DND-41 (cell line): ENCODE data around the gene SIRT2.

Source experiments
- ATAC-seq: fragments of 200-7000 bp; cut with Tn5 transposase; 3 replicates; pipeline ENCODE4 v1.9.1; 2021; ENCODE audit warnings: low read depth; ENCODE audit not compliant: insufficient read depth
- DNase-seq: peaks from one replicate; pipeline ENCODE4 v3.0.0-alpha.2; 2020
- H2AFZ ChIP-seq: 2 replicates; pipeline ENCODE4 v1.6.0; 2012; ENCODE audit warnings: low read depth, low read length
- H3K27ac ChIP-seq: 2 replicates; pipeline ENCODE4 v1.5.1; 2012; ENCODE audit warnings: low read length, inconsistent platforms
- H3K27me3 ChIP-seq: fragments of 200-600 bp; sonication (generic); 2 replicates; pipeline ENCODE4 v1.6.0; 2012; ENCODE audit warnings: low read length, mild to moderate bottlenecking, inconsistent platforms; ENCODE audit not compliant: insufficient read depth, poor library complexity
- H3K36me3 ChIP-seq: 2 replicates; pipeline ENCODE4 v1.5.1; 2012; ENCODE audit warnings: low read length, inconsistent platforms; ENCODE audit not compliant: insufficient read depth
- H3K4me1 ChIP-seq: 2 replicates; pipeline ENCODE4 v1.5.1; 2012; ENCODE audit warnings: mild to moderate bottlenecking, low read length; ENCODE audit not compliant: insufficient read depth
- H3K4me2 ChIP-seq: 2 replicates; pipeline ENCODE4 v1.6.0; 2012; ENCODE audit warnings: mild to moderate bottlenecking, moderate library complexity, low read length, inconsistent platforms; ENCODE audit not compliant: insufficient read depth
- H3K4me3 ChIP-seq, 2 experiments: fragments of 200-600 bp in 1 of 2; shearing (Covaris generic) in 1 of 2; 2 replicates each; pipeline ENCODE4 v1.5.1; 2012 to 2016; ENCODE audit warnings: inconsistent platforms in 2 of 2, low read length in 2 of 2, mild to moderate bottlenecking in 2 of 2, low read depth in 1 of 2, moderate library complexity in 1 of 2
- H3K79me2 ChIP-seq: 2 replicates; pipeline ENCODE4 v1.6.0; 2012; ENCODE audit warnings: low read length, inconsistent platforms; ENCODE audit not compliant: insufficient read depth
- H3K9ac ChIP-seq: 2 replicates; pipeline ENCODE4 v1.6.0; 2012; ENCODE audit warnings: low read depth, mild to moderate bottlenecking, inconsistent platforms, low read length, moderate library complexity
- H3K9me3 ChIP-seq: 2 replicates; pipeline ENCODE4 v1.5.1; 2012; ENCODE audit warnings: low read length, moderate library complexity, mild to moderate bottlenecking, inconsistent platforms; ENCODE audit not compliant: insufficient read depth, severe bottlenecking
- H4K20me1 ChIP-seq: 2 replicates; pipeline ENCODE4 v1.6.0; 2012; ENCODE audit warnings: low read length; ENCODE audit not compliant: insufficient read depth
- CTCF ChIP-seq: IDR thresholded peaks from 2 replicates; pipeline ENCODE4 v1.5.1; 2012; ENCODE audit warnings: borderline replicate concordance, low read length, moderate library complexity, mild to moderate bottlenecking; ENCODE audit not compliant: poor library complexity, severe bottlenecking; ENCODE audit errors: extremely low read depth
- EZH2 ChIP-seq: IDR thresholded peaks from 3 replicates; pipeline ENCODE4 v1.6.1; 2012; ENCODE audit warnings: borderline replicate concordance, low read depth, mild to moderate bottlenecking, moderate library complexity, low read length, inconsistent platforms; ENCODE audit not compliant: severe bottlenecking

Gene SIRT2

GRCh38 chr19:38911388-38912001 is 12.1 kb upstream of the SIRT2 start:
- ATAC-seq (no peak), DNase-seq (no peak)
- no peaks in the 10 kb centered on the region for H3K4me1 ChIP-seq
- no peak overlapping the region for H3K27ac ChIP-seq
- H3K4me2 ChIP-seq = no peak overlapping the region
- H3K79me2 ChIP-seq = no peaks in the 10 kb centered on the region
- no peaks in the 10 kb centered on the region for H4K20me1 ChIP-seq
- H3K9ac ChIP-seq = no peak overlapping the region
- no peak overlapping the region for H3K4me3 ChIP-seq
- TF ChIP-seq EZH2 (no peak), CTCF (no peak)
- peaks cover 15% of the 10 kb centered on the region for H3K36me3 ChIP-seq
- no peaks in the 10 kb centered on the region for H3K9me3 ChIP-seq
- no peak overlapping the region for H2AFZ ChIP-seq
- no peaks in the 10 kb centered on the region for H3K27me3 ChIP-seq

- Histone ChIP-seq H3K4me2 (no peak overlapping the region), H3K9ac (no peak overlapping the region), H3K4me3 (no peak overlapping the region), H3K79me2 (no peaks in the 10 kb centered on the region), H3K27me3 (no peaks in the 10 kb centered on the region), H3K36me3 (peaks cover 21% of the 10 kb centered on the region), H3K27ac (no peak overlapping the region), H3K9me3 (no peaks in the 10 kb centered on the region), H2AFZ (no peak overlapping the region), H4K20me1 (no peaks in the 10 kb centered on the region), H3K4me1 (no peaks in the 10 kb centered on the region)
- ATAC-seq = no peak
- no peak for DNase-seq
- TF ChIP-seq EZH2 (no peak), CTCF (no peak)
These were observed 11.1 kb upstream of the SIRT2 start for GRCh38 chr19:38910488-38910887.

GRCh38 chr19:38908911-38909310 is 9.5 kb upstream of the SIRT2 start:
- TF ChIP-seq CTCF = no peak
- TF ChIP-seq EZH2 = no peak
- H3K27me3 ChIP-seq = no peaks in the 10 kb centered on the region

More at GRCh38 chr19:38908911-38909310, 9.5 kb upstream of the SIRT2 start:
- Histone ChIP-seq H3K9ac (no peak overlapping the region), H3K9me3 (no peaks in the 10 kb centered on the region), H3K79me2 (no peaks in the 10 kb centered on the region; the same call in 1 of the 2 replicates), H2AFZ (no peak overlapping the region), H4K20me1 (no peaks in the 10 kb centered on the region; the same call in 1 of the 2 replicates), H3K4me1 (no peaks in the 10 kb centered on the region), H3K27ac (no peak overlapping the region), H3K4me2 (no peak overlapping the region), H3K36me3 (peaks cover 35% of the 10 kb centered on the region), H3K4me3 (no peak overlapping the region)
- DNase-seq (no peak), ATAC-seq (no peak)
